Stimulated activated CD8-positive, alpha-beta memory T cell treated with anti-CD3 and anti-CD28 coated beads, Interleukin-15, amount 100 ng/mL, for 24 hours (primary cell): ENCODE data around the gene GOLPH3.
"Not testable (repeated sequence)": the region's sequence is repeated elsewhere in the genome, so short reads cannot be mapped to it uniquely, and the experiment has no call there.

Source experiments
- DNase-seq: peaks from one replicate; pipeline ENCODE4 v3.0.0-alpha.2; 2020; ENCODE audit warnings: low read depth

Gene GOLPH3

DNA sequence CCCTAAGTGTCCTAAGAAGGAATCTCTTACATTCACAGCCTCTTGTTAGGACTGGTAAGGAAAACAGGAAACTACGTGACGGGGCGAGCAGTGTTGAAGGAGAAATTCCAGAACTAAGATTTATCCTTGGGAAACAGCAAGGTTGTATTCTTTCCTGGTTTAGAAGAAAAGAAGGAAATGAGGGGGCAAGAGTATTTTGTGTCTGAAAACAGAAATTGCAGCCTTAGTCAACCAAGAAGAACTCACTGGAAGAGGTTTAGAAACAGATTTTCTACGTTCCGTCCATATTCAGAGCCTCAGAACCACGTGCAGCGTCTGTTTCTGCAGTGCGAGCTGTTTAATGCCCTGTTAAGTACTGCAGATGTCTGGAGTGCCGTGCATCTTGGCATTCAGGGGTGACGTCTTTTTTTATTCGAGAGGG lies 75.2 kb downstream of the GOLPH3 start:
- no peak for DNase-seq

DNA sequence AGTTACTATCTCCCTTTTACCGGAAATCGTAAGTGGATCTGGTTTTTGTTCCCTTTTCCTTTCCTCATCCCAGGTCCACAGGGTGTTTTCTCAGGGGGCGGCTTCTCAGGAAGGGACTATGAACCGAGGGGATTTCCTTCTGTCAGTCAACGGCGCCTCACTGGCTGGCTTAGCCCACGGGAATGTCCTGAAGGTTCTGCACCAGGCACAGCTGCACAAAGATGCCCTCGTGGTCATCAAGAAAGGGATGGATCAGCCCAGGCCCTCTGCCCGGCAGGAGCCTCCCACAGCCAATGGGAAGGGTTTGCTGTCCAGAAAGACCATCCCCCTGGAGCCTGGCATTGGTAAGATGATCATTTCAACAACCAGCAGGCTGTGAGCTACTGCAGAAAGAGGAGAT lies 75.8 kb downstream of the GOLPH3 start:
- DNase-seq, result no peak

DNA sequence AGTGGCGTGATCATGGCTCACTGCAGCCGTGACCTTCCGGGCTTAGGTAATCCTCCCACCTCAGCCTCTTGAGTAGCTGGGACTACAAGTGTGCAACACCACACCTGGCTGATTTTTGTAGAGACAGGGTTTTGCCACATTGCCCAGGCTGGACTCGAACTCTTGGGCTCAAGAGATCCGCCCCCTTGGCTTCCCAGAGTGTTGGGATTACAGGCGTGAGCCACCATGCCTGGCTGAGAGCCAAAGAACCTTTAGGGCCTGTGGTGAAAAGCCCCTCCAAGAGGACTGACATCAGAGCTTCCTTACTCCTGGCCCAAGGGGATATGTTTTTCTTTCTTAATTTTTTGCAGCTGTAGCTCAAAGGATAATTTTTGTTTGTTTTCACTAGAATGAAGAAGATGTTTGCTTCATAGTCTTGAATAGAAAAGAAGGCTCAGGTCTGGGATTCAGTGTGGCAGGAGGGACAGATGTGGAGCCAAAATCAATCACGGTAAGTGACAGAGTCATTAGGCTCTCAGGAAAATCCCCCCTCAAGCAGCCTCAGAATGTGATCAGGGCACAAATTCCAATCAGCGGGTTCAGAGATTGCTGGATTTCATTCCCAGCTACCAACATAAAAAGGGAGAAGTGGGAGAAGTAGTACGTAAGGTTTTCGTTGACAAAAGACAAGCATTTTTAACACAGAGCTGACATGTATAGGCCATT lies 77.1 kb downstream of the GOLPH3 start:
- no peak for DNase-seq

DNA sequence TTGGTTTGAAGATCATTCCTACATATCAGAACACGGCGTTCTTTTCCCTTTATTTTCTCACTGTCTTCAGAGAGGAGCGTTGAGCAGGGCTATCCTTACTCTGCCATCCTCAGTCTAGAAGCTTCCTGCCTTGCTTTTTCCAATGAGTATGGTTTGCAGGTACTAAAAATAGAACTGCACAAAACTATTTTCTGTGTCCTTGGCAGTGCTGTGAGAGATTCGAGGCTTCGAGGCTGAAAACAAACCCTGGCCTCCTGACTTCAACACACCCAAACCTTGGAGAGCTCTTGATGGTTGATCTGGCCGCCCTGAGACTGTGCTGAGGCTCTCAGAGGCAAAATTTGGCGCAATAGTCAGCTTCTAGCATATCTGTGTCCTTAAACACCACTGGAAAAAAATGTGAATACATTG lies 78.9 kb downstream of the GOLPH3 start:
- no peak for DNase-seq

DNA sequence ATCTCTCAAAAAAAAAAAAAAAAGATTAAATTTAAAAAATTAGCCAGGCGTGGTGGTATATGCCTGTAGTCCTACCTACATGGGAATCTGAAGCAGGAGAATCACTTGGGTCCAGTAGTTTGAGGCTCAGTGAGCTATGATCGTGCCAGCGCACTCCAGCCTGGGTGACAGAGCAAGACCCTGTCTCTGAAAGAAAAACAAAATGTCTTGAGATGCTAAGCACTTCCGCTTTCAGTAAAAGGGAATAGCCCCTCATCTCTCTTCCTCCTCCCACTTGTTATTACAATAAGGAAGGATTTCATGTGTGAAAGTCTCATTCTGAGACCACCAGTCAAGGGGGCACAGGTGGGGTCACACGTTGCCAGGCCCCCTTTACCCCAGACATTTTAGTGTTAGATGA lies 79.4 kb downstream of the GOLPH3 start:
- DNase-seq, result no peak

DNA sequence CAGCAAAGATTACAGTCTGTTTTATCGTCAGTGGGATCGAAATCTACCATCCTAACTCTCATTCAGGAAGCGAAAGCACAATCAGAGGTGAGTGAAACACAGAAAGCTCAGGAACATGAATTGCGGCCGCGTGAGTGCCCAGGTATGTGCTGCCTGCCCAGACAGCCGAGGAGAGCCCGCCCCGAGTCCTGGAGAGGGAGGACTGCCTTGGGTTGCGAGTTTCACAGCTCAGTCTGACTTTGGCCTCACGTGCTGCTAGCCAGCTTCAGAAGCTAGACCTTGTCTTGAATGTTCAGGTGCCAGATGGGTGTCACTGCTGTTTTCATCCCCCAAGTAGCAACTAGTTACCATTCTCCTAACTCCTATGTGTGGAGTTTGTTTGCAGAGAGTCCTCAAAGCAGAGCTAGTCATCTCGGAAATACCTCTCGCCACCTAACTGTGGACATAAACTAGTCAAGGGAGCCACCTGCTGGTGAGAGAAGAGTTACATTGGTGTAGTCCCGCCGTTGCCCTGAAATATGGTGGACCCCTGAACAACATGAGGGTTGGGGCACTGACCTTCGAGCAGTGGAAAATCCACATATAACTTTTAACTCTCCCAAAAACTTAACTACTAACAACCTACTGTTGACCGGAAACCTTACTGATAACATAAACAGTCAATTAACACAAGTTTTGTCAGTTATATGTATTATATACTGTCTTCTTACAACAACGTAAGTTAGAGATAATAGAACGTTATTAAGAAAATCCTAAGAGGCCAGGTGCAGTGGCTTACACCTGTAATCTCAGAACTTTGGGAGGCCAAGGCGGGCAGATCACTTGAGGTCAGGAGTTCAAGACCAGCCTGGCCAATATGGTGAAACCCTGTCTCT lies 80.9 kb downstream of the GOLPH3 start:
- peak; percentile 6 for DNase-seq

DNA sequence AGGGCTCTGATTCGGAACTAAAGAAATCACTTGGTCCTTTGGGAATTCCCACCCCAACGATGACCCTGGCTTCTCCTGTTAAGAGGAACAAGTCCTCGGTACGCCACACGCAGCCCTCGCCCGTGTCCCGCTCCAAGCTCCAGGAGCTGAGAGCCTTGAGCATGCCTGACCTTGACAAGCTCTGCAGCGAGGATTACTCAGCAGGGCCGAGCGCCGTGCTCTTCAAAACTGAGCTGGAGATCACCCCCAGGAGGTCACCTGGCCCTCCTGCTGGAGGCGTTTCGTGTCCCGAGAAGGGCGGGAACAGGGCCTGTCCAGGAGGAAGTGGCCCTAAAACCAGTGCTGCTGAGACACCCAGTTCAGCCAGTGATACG lies 83.4 kb downstream of the GOLPH3 start:
- no peak for DNase-seq

DNA sequence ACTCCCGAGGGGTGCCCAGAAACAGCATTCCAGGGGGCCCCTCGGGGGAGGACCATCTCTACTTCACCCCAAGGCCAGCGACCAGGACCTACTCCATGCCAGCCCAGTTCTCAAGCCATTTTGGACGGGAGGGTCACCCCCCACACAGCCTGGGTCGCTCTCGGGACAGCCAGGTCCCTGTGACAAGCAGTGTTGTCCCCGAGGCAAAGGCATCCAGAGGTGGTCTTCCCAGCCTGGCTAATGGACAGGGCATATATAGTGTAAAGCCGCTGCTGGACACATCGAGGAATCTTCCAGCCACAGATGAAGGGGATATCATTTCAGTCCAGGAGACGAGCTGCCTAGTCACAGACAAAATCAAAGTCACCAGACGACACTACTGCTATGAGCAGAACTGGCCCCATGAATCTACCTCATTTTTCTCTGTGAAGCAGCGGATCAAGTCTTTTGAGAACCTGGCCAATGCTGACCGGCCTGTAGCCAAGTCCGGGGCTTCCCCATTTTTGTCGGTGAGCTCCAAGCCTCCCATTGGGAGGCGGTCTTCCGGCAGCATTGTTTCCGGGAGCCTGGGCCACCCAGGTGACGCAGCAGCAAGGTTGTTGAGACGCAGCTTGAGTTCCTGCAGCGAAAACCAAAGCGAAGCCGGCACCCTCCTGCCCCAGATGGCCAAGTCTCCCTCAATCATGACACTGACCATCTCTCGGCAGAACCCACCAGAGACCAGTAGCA lies 83.9 kb downstream of the GOLPH3 start:
- no peak for DNase-seq

DNA sequence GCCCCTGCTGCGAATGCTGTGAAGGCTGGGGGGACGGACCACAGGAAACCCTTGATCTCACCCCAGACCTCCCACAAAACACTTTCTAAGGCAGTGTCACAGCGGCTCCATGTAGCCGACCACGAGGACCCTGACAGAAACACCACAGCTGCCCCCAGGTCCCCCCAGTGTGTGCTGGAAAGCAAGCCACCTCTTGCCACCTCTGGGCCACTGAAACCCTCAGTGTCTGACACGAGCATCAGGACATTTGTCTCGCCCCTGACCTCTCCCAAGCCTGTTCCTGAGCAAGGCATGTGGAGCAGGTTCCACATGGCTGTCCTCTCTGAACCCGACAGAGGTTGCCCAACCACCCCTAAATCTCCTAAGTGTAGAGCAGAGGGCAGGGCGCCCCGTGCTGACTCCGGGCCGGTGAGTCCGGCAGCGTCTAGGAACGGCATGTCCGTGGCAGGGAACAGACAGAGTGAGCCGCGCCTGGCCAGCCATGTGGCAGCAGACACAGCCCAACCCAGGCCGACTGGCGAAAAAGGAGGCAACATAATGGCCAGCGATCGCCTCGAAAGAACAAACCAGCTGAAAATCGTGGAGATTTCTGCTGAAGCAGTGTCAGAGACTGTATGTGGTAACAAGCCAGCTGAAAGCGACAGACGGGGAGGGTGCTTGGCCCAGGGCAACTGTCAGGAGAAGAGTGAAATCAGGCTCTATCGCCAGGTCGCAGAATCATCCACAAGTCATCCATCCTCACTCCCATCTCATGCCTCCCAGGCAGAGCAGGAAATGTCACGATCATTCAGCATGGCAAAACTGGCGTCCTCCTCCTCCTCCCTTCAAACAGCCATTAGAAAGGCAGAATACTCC lies 84.7 kb downstream of the GOLPH3 start:
- DNase-seq, result no peak

DNA sequence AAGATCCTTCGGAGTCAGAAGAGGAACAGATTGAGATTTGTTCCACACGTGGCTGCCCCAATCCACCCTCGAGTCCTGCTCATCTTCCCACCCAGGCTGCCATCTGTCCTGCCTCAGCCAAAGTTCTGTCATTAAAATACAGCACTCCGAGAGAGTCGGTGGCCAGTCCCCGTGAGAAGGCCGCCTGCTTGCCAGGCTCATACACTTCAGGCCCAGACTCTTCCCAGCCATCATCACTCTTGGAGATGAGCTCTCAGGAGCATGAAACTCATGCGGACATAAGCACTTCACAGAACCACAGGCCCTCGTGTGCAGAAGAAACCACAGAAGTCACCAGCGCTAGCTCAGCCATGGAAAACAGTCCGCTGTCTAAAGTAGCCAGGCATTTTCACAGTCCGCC lies 85.9 kb downstream of the GOLPH3 start:
- no peak for DNase-seq

DNA sequence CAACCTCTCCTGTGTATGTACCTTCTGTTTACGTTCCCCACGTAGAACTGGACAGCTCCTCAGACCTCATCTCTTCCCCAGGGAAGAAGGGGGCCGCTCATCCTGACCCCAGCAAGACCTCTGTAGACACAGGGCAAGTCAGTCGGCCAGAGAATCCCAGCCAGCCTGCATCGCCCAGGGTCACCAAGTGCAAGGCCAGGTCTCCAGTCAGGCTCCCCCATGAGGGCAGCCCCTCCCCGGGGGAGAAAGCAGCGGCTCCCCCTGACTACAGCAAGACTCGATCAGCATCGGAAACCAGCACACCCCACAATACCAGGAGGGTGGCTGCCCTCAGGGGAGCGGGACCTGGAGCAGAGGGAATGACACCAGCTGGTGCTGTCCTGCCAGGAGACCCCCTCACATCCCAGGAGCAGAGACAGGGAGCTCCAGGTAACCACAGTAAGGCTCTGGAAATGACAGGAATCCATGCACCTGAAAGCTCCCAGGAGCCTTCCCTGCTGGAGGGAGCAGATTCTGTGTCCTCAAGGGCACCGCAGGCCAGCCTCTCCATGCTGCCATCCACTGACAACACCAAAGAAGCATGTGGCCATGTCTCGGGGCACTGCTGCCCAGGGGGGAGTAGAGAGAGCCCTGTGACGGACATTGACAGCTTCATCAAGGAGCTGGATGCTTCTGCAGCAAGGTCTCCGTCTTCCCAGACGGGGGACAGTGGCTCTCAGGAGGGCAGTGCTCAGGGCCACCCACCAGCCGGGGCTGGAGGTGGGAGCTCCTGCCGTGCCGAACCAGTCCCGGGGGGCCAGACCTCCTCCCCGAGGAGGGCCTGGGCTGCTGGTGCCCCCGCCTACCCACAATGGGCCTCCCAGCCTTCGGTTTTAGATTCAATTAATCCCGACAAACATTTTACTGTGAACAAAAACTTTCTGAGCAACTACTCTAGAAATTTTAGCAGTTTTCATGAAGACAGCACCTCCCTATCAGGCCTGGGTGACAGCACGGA lies 86.7 kb downstream of the GOLPH3 start:
- no peak for DNase-seq

DNA sequence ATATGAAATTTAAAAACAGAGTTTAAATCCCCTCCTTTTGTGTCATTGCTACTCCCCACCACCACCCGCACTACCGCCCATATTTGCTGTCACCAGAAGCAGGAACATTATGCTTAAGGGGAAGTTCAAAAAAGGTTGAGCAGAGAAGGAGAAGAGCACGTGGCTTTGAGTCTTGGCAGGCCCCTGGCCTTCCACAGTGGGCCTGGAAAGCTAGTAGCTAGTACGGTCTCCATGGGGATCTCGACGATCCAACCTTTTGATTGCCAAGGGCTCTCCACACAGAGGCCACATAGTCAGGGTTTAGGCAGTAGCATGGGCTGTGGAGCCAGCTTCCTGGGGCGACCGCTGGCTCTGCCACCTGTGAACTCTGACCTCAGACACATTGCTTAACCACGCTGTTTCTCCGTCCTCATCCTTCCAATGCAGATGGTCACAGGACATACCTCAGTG lies 90.1 kb downstream of the GOLPH3 start:
- DNase-seq, result no peak

DNA sequence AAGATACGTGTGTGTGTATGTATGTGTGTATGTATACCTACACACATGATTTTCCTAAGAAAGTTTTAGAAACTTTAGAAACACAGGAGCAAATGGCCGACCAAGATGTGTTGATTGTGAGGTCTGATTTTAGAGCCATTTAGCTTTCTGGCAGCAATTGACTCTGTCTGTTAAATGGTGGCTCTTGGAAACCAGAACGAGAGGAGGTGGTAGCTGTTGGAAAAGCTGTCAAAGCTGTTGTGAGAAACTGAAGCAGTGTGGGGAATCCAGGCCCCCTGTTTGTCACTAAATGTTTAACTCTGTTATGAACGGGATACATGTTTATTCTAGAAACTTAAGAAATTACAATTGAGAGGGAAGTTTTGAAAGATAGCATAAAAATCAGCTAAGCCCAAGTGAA lies 91.4 kb downstream of the GOLPH3 start:
- no peak for DNase-seq

DNA sequence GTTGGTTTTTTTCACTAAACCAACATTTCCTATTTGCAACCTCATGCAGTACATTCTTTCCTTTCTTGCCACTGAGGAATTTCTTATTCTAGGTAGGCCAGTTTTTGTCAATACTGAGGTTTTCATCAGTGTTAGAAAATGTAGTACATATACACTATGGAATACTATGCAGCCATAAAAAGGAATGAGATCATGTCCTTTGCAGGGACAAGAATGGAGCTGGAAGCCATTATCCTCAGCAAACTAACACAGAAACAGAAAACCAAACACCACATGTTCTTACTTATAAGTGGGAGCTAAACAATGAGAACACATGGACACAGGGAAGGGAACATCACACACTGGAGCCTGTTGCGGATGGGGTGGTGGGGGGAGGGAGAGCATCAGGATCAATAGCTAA lies 93.6 kb downstream of the GOLPH3 start:
- DNase-seq, result not testable (repeated sequence)

DNA sequence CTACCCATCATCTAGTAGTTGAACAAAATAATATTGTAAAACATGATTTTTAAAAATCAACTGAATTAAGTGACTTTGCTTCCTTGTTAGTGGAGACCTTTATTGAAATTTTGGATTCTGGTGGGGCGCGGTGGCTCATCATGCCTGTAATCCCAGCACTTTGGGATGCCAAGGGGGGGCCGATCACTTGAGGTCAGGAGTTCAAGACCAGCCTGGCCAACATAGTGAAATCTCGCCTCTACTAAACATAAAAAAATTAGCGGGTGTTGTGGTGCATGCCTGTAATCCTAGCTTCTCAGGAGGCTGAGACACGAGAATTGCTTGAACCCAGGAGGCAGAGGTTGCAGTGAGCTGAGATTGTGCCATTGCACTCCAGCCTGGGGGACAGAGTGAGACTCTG lies 95.3 kb downstream of the GOLPH3 start:
- not testable (repeated sequence) for DNase-seq

DNA sequence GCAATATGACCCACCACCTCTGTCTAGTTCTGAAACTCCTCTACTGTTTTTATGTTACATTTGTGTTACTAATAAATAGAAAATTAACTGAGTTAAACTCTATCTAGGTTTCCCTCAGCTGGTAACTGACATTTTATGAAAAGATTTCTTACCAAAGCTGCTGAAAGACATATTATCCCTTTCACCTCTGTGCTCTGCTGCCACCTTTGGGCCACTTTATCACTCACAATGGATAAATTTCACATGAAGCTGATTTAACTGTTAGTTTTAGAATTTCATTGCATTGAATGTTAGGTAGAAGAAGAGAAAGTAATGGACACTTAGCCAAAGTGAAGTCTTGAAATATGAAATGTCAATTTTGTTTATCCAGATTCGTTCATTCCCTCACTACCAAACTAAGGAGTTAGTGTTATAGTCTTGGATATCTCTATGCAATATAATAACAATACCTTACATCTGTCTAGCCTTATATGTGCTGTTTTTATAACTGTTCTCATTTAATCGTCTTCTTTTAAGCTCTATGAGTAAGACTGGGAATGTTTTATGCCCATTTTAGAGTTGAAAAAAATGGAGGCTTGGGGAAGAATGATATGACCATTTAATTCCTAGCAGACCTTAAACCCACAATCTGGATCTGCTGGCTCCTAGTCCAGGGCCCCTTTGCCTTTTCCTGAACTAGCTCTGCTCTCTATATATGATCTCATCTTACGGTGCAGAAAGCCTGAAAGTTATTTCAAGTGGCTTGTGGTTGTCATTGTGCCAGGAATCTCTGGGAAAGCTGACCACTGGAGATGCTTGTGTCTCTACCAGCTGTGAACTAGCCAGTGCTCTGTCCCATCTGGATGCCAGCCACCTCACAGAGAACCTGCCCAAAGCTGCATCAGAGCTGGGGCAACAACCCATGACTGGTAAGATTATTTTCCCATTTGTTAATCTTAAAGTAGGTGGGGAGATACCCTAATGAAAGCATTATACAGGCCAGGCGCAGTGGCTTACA lies 97.1 kb downstream of the GOLPH3 start:
- no peak for DNase-seq
